ENCODE data around the gene UPF3A.

DNA sequence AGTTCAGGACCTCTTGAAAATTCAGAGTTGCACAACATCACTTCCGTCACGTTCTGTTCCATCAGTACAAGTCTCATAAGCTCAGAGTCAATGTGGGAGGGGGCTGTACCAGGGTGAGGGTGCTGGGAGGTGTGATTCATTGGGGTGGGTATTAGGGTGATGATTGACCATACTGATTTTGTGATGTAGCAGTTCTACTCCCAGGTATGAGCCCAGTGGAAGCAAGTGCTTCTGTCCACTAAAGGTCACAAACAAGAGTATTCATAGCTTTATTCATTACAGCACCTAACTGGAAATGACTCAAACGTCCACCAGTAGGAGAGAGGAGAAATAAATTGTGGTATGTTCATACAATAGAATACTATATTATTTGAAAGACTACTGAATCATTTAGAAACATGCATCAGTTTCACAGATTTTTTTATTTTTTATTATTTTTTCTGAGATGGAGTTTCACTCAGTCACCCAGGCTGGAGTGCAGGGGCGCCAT lies 12.1 kb upstream of the UPF3A start:
- TF ChIP-seq, protein P1, sequence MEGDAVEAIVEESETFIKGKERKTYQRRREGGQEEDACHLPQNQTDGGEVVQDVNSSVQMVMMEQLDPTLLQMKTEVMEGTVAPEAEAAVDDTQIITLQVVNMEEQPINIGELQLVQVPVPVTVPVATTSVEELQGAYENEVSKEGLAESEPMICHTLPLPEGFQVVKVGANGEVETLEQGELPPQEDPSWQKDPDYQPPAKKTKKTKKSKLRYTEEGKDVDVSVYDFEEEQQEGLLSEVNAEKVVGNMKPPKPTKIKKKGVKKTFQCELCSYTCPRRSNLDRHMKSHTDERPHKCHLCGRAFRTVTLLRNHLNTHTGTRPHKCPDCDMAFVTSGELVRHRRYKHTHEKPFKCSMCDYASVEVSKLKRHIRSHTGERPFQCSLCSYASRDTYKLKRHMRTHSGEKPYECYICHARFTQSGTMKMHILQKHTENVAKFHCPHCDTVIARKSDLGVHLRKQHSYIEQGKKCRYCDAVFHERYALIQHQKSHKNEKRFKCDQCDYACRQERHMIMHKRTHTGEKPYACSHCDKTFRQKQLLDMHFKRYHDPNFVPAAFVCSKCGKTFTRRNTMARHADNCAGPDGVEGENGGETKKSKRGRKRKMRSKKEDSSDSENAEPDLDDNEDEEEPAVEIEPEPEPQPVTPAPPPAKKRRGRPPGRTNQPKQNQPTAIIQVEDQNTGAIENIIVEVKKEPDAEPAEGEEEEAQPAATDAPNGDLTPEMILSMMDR (IDR thresholded peaks at IDR 0.05) = no peak
- TF ChIP-seq EP300 (IDR thresholded peaks at IDR 0.05) (no peak), POLR2AphosphoS5 (IDR thresholded peaks at IDR 0.05) (no peak), POLR2A (IDR thresholded peaks at IDR 0.05) (no peak)

Data from stomach (tissue), 4 donors.